Upper lobe of right lung (tissue), 1 donor: ENCODE results near the gene CAMKMT. TPM values are rescaled to one million over a fixed set of nuclear protein-coding genes. Genes with fewer than 3 reads are reported as not detected.

Source experiments
- ATAC-seq: fragments of 200-7000 bp; cut with Tn5 transposase; one replicate; pipeline ENCODE4 v1.9.1; 2020; ENCODE audit warnings: mild to moderate bottlenecking, moderate library complexity
- DNase-seq: peaks from one replicate; pipeline ENCODE4 v3.0.0-alpha.2; 2020
- H3K27ac ChIP-seq: fragments of 200-600 bp; one replicate; pipeline ENCODE4 v1.8.0; 2022
- H3K27me3 ChIP-seq: fragments of 200-600 bp; one replicate; pipeline ENCODE4 v1.8.0; 2022; ENCODE audit warnings: mild to moderate bottlenecking
- H3K36me3 ChIP-seq: fragments of 200-600 bp; one replicate; pipeline ENCODE4 v1.8.0; 2022
- H3K4me1 ChIP-seq: fragments of 200-600 bp; one replicate; pipeline ENCODE4 v1.8.0; 2022
- H3K4me3 ChIP-seq: fragments of 200-600 bp; one replicate; pipeline ENCODE4 v1.8.0; 2022; ENCODE audit warnings: mild to moderate bottlenecking
- H3K9me3 ChIP-seq: fragments of 200-600 bp; one replicate; pipeline ENCODE4 v1.8.0; 2022
- intact Hi-C: fragments of 100-400 bp; cut with DNase I; formaldehyde crosslinking; loops from one replicate; pipeline ENCODE4 v1.11.0; 2022
- total RNA-seq: library from RNA; stranded (reverse); fragmentation: NEBNext Ultra II Directional; extraction: Animal tissue kit (Norgen Biotek cat#: 25700); gene quantifications from one replicate; pipeline ENCODE4 v1.2.1, GENCODE V29; 2021
- TF ChIP-seq, protein P1 (sequence below): fragments of 200-600 bp; IDR thresholded peaks from one replicate; pipeline ENCODE4 v1.8.0; 2022; ENCODE audit warnings: antibody characterized with exemption
- donor health status: DM: no; HTN: yes; CAD: no; lungs with severe emphysema.

The CAMKMT gene
- total RNA-seq, 1 donor from 2014 or later, result 10.5 TPM

- DNase-seq (no peak), ATAC-seq (no peak)
- TF ChIP-seq, protein P1, sequence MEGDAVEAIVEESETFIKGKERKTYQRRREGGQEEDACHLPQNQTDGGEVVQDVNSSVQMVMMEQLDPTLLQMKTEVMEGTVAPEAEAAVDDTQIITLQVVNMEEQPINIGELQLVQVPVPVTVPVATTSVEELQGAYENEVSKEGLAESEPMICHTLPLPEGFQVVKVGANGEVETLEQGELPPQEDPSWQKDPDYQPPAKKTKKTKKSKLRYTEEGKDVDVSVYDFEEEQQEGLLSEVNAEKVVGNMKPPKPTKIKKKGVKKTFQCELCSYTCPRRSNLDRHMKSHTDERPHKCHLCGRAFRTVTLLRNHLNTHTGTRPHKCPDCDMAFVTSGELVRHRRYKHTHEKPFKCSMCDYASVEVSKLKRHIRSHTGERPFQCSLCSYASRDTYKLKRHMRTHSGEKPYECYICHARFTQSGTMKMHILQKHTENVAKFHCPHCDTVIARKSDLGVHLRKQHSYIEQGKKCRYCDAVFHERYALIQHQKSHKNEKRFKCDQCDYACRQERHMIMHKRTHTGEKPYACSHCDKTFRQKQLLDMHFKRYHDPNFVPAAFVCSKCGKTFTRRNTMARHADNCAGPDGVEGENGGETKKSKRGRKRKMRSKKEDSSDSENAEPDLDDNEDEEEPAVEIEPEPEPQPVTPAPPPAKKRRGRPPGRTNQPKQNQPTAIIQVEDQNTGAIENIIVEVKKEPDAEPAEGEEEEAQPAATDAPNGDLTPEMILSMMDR, result no peak
- Histone ChIP-seq H3K9me3 (no peaks in the 10 kb centered on the region), H3K4me3 (no peak overlapping the region), H3K36me3 (no peaks in the 10 kb centered on the region), H3K4me1 (no peaks in the 10 kb centered on the region), H3K27ac (no peak overlapping the region), H3K27me3 (no peaks in the 10 kb centered on the region)
- intact Hi-C loops, result no loop called here
Measured at GRCh38 chr2:44429034-44429433, 67.3 kb downstream of the CAMKMT start.

GRCh38 chr2:44430342-44430741 lies 68.6 kb downstream of the CAMKMT start:
- H3K4me3 ChIP-seq, result no peak overlapping the region
- H3K36me3 ChIP-seq, result no peaks in the 10 kb centered on the region
- H3K27me3 ChIP-seq, result no peaks in the 10 kb centered on the region
- intact Hi-C loops, result no loop called here
- ATAC-seq, result no peak
- DNase-seq, result no peak
- H3K9me3 ChIP-seq, result no peaks in the 10 kb centered on the region
- no peaks in the 10 kb centered on the region for H3K4me1 ChIP-seq
- TF ChIP-seq, protein P1, result no peak
- no peak overlapping the region for H3K27ac ChIP-seq

GRCh38 chr2:44433895-44434294 lies 72.1 kb downstream of the CAMKMT start:
- no peak for ATAC-seq
- intact Hi-C loops, result no loop called here

DNA sequence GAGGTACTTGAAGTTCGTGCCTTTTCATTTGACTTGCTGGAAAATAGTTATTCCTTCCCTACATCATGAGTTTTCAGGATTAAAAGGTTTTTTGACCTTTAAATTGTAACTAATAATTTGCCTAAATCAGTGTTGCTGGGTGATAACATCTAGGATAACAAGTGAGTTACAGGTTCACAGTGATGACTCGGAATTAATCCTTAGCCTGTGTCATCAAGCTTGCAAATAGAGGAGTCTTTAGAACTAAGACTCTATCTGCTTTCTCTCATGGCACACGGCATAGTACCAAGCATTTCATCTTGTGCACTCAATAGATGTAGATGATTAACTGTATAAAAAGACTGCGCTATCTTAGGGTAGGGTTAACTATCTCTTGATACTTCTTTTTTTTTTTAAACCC lies 79.5 kb downstream of the CAMKMT start:
- no peaks in the 10 kb centered on the region for H3K4me1 ChIP-seq
- H3K9me3 ChIP-seq, result no peaks in the 10 kb centered on the region
- ATAC-seq (no peak), DNase-seq (no peak)
- intact Hi-C loops, result no loop called here
- no peak overlapping the region for H3K27ac ChIP-seq
- TF ChIP-seq, protein P1, result no peak
- no peak overlapping the region for H3K4me3 ChIP-seq
- H3K36me3 ChIP-seq, result no peaks in the 10 kb centered on the region
- no peaks in the 10 kb centered on the region for H3K27me3 ChIP-seq

More at GRCh38 chr2:44433895-44434294, 72.1 kb downstream of the CAMKMT start:
- Histone ChIP-seq H3K9me3 (no peaks in the 10 kb centered on the region), H3K4me3 (no peak overlapping the region), H3K27ac (no peak overlapping the region), H3K4me1 (no peaks in the 10 kb centered on the region), H3K36me3 (no peaks in the 10 kb centered on the region), H3K27me3 (no peaks in the 10 kb centered on the region)
- no peak for DNase-seq
- TF ChIP-seq, protein P1, result no peak

GRCh38 chr2:44442019-44442418 lies 80.3 kb downstream of the CAMKMT start:
- Histone ChIP-seq H3K9me3 (no peaks in the 10 kb centered on the region), H3K27ac (no peak overlapping the region), H3K4me3 (no peak overlapping the region), H3K36me3 (no peaks in the 10 kb centered on the region), H3K4me1 (no peaks in the 10 kb centered on the region), H3K27me3 (no peaks in the 10 kb centered on the region)
- TF ChIP-seq, protein P1, result no peak
- ATAC-seq (no peak), DNase-seq (no peak)
- intact Hi-C loops, result no loop called here

GRCh38 chr2:44443517-44443916 lies 81.8 kb downstream of the CAMKMT start:
- DNase-seq, result no peak
- Histone ChIP-seq H3K36me3 (no peaks in the 10 kb centered on the region), H3K4me1 (no peaks in the 10 kb centered on the region), H3K9me3 (no peaks in the 10 kb centered on the region), H3K27ac (no peak overlapping the region), H3K27me3 (no peaks in the 10 kb centered on the region), H3K4me3 (no peak overlapping the region)
- TF ChIP-seq, protein P1, result no peak
- no peak for ATAC-seq
- intact Hi-C loops, result no loop called here
